Caco-2 (cell line): ENCODE results near the gene ASCC1. TPM values are rescaled to one million over a fixed set of nuclear protein-coding genes. Genes with fewer than 3 reads are reported as not detected.

Experiments
- BruUV-seq: library from RNA; stranded (reverse); fragments of 400-500 nt; replicated peaks from 2 replicates; lab custom pipeline; 2021; lab: Mats Ljungman, UMichigan
- CTCF ChIA-PET: fragments of 300-600 bp; sonication (Branson Sonifier 250); formaldehyde crosslinking; loops from one replicate; lab custom pipeline; 2022; ENCODE audit warnings: antibody characterized with exemption; lab: Charles Lee
- POLR2A ChIA-PET: fragments of 300-600 bp; sonication (Branson Sonifier 250); formaldehyde crosslinking; loops from one replicate; lab custom pipeline; 2022; ENCODE audit warnings: antibody characterized with exemption; lab: Charles Lee
- DNase-seq, 2 experiments: peaks; one replicate each; pipeline versions ENCODE4 v3.0.0 to v3.0.0-alpha.2; 2020 to 2022
- H3K27me3 ChIP-seq: replicated peaks from 2 replicates; pipeline ENCODE4 v1.6.0; 2011; ENCODE audit warnings: low read length; ENCODE audit not compliant: control insufficient read depth, insufficient read depth
- H3K36me3 ChIP-seq: 2 replicates; pipeline ENCODE4 v1.5.1; 2011; ENCODE audit warnings: low read length; ENCODE audit not compliant: control insufficient read depth, insufficient read depth
- H3K4me1 ChIP-seq: fragments of 250-450 bp; sonication (Bioruptor Pico); 2 replicates; pipeline ENCODE4 v1.5.1; 2020; ENCODE audit warnings: mild to moderate bottlenecking
- H3K4me3 ChIP-seq: 2 replicates; pipeline ENCODE4 v1.5.1; 2011; ENCODE audit warnings: low read depth, mild to moderate bottlenecking, control low read depth, low read length
- H3K9me3 ChIP-seq: fragments of 250-450 bp; sonication (Bioruptor Pico); 2 replicates; pipeline ENCODE4 v1.5.1; 2020; ENCODE audit warnings: mild to moderate bottlenecking, moderate library complexity
- H3K27ac Mint-ChIP-seq: one replicate; pipeline ENCODE4 v1.8.0; 2022; ENCODE audit warnings: mixed read lengths; ENCODE audit not compliant: unreplicated experiment
- H3K27me3 Mint-ChIP-seq: one replicate; pipeline ENCODE4 v1.8.0; 2022; ENCODE audit warnings: mixed read lengths; ENCODE audit not compliant: insufficient read depth, unreplicated experiment
- H3K36me3 Mint-ChIP-seq: one replicate; pipeline ENCODE4 v1.8.0; 2022; ENCODE audit warnings: mild to moderate bottlenecking, mixed read lengths; ENCODE audit not compliant: insufficient read depth, unreplicated experiment
- H3K4me1 Mint-ChIP-seq: one replicate; pipeline ENCODE4 v1.8.0; 2022; ENCODE audit warnings: low read depth, mixed read lengths; ENCODE audit not compliant: unreplicated experiment
- H3K4me3 Mint-ChIP-seq: one replicate; pipeline ENCODE4 v1.8.0; 2022; ENCODE audit warnings: mild to moderate bottlenecking, moderate library complexity, mixed read lengths; ENCODE audit not compliant: unreplicated experiment
- H3K9me3 Mint-ChIP-seq: one replicate; pipeline ENCODE4 v1.8.0; 2022; ENCODE audit warnings: mixed read lengths; ENCODE audit not compliant: unreplicated experiment
- intact Hi-C: fragments of 100-400 bp; cut with micrococcal nuclease; formaldehyde crosslinking; loops from one replicate; pipeline ENCODE4 v1.10.0; 2022; ENCODE audit not compliant: unreplicated experiment
- total RNA-seq: library from RNA; stranded (reverse); gene quantifications from 2 replicates; pipeline ENCODE4 v1.2.3, GENCODE V29; 2022
- TF ChIP-seq, protein P1 (sequence below), 2 experiments: fragments of 200-600 bp in 1 of 2; IDR thresholded peaks; 1 replicate in 1 of 2; 2 replicates in 1 of 2; pipeline versions ENCODE4 v1.5.1 to v1.8.0; 2011 to 2022; ENCODE audit warnings: antibody characterized with exemption in 1 of 2, control low read depth in 1 of 2, inconsistent platforms in 1 of 2, low read depth in 1 of 2, low read length in 1 of 2, mild to moderate bottlenecking in 1 of 2, moderate library complexity in 1 of 2; ENCODE audit not compliant: insufficient read depth in 1 of 2, severe bottlenecking in 1 of 2, unreplicated experiment in 1 of 2

Gene ASCC1
- total RNA-seq, 1 experiment from 2014 or later, result 73.7 TPM

DNA sequence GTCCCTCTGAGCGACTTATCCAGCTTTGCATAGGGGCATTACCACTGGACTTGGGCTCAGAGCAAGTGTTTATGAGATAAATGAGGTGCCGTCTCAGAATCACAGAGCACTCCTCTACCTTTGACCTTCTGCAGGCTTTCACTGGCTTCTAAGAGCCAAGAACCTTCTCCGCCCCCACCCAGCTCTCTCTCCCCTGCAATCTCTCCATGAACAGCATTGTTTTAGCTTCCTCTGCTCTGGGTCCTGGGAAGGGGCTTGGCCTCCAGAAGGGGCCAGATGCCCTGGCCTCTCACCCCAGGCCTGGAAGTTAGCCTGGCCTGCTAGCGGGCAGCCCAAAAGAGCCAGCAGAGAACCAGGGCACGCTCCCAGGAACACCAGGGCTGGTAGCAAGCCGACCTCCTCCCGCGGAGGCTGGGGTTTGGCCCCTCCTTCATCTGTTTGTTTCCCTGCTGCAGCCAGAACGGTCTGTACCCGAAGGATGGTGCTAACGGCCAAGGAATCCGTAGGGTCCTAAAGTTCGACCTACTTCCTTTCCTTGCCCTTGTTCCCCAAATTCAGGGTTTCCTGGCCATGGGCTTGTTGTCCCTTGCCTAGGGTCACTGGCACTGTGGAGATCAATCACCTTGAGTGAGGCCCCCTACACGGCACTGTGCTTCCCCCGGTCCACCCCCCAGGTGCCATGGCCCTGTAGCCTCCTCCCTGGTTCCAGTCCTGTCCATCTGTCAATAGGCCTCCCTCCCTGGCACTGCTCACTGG lies 38.9 kb upstream of the ASCC1 start:
- DNase-seq, result peak; percentile 54 to 59
- ChIA-PET POLR2A (interaction anchor here (0.6 to 1.0 kb wide), 5 partner anchors 10 to 39 kb away, joined by 3 to 7 read pairs (median 4); partner anchors contain the start of genes ANAPC16, ASCC1 and DDIT4), CTCF (interaction anchor here (0.6 to 1.1 kb wide), 5 partner anchors 12 to 423 kb away, joined by 3 to 7 read pairs (median 3); no protein-coding TSS in a partner anchor)
- BruUV-seq, result no TSS peak
- Mint-ChIP-seq H3K9me3 (no peaks in the 10 kb centered on the region), H3K27me3 (no peaks in the 10 kb centered on the region), H3K4me1 (peaks cover 23% of the 10 kb centered on the region), H3K4me3 (no peak overlapping the region), H3K27ac (peak overlapping the region; percentile 87), H3K36me3 (peaks cover under 1% of the 10 kb centered on the region)
- TF ChIP-seq, protein P1, sequence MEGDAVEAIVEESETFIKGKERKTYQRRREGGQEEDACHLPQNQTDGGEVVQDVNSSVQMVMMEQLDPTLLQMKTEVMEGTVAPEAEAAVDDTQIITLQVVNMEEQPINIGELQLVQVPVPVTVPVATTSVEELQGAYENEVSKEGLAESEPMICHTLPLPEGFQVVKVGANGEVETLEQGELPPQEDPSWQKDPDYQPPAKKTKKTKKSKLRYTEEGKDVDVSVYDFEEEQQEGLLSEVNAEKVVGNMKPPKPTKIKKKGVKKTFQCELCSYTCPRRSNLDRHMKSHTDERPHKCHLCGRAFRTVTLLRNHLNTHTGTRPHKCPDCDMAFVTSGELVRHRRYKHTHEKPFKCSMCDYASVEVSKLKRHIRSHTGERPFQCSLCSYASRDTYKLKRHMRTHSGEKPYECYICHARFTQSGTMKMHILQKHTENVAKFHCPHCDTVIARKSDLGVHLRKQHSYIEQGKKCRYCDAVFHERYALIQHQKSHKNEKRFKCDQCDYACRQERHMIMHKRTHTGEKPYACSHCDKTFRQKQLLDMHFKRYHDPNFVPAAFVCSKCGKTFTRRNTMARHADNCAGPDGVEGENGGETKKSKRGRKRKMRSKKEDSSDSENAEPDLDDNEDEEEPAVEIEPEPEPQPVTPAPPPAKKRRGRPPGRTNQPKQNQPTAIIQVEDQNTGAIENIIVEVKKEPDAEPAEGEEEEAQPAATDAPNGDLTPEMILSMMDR (IDR thresholded peaks at IDR 0.05; ENCODE audit: insufficient read depth in 1 of 2, low read depth in 1 of 2, low read length in 1 of 2, severe bottlenecking in 1 of 2, unreplicated experiment in 1 of 2), result no peak
- H3K4me1 ChIP-seq, result peaks cover 16% of the 10 kb centered on the region
- no peaks in the 10 kb centered on the region for H3K9me3 ChIP-seq
- H3K27me3 ChIP-seq, result no peaks in the 10 kb centered on the region
- intact Hi-C loops, result no loop called here
- no peak overlapping the region for H3K4me3 ChIP-seq
- H3K36me3 ChIP-seq, result no peaks in the 10 kb centered on the region

DNA sequence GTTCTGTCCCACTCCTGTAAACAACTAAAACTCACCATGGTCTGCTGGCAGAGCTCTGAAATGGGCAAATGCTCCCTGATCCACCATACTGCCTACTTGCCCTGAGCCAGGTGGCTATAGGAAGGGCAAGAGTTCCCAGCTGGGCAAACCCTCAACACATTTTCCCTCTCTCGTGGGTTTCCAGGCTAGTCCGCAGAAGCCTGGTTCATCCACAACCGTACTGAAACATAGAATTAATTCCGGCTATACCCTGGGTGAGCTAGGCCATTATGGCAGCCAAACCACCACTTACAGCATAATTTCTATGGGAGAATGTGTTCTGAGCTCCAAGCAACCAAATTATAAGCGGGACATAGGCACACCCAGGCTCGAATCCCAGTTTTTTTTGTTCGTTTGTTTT lies 37.5 kb upstream of the ASCC1 start:
- Histone ChIP-seq H3K4me1 (peaks cover 12% of the 10 kb centered on the region), H3K4me3 (no peak overlapping the region), H3K27me3 (no peaks in the 10 kb centered on the region), H3K36me3 (no peaks in the 10 kb centered on the region), H3K9me3 (no peaks in the 10 kb centered on the region)
- no peaks in the 10 kb centered on the region for H3K9me3 Mint-ChIP-seq
- H3K4me3 Mint-ChIP-seq, result no peak overlapping the region
- BruUV-seq, result no TSS peak
- H3K36me3 Mint-ChIP-seq, result no peaks in the 10 kb centered on the region
- no peaks in the 10 kb centered on the region for H3K27me3 Mint-ChIP-seq
- ChIA-PET POLR2A (interaction anchor here (0.5 to 0.6 kb wide), 2 partner anchors 67 to 403 kb away, joined by 3 read pairs; partner anchors contain the start of gene PSAP), CTCF (no interaction called here)
- TF ChIP-seq, protein P1 (IDR thresholded peaks at IDR 0.05; ENCODE audit: insufficient read depth in 1 of 2, low read depth in 1 of 2, low read length in 1 of 2, severe bottlenecking in 1 of 2, unreplicated experiment in 1 of 2), result no peak
- H3K27ac Mint-ChIP-seq, result peak overlapping the region; percentile 15
- DNase-seq, result no peak
- peaks cover 11% of the 10 kb centered on the region for H3K4me1 Mint-ChIP-seq
- intact Hi-C loops, result no loop called here

DNA sequence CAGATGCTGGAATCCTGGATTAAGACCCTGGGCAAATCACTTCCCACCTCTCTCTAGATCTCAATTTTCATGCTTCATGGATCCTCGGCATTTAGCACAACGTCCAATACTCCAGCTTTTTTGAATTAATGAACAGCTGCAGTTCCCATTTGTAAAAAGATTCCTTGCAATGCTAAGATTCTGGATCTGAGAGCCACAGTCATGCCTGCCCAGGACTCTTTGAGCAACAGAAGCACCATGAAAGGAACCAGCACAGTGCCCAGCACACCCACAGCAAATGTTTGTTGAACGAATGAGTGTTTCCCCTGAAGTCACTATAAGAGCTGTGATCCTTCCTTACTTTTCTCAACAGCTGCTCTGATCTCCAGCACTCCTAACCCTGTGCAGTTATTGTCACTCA lies 36.9 kb upstream of the ASCC1 start:
- no peaks in the 10 kb centered on the region for H3K36me3 ChIP-seq
- Mint-ChIP-seq H3K36me3 (no peaks in the 10 kb centered on the region), H3K27ac (peak overlapping the region; percentile 15), H3K4me1 (peaks cover 8% of the 10 kb centered on the region), H3K27me3 (no peaks in the 10 kb centered on the region), H3K4me3 (no peak overlapping the region), H3K9me3 (no peaks in the 10 kb centered on the region)
- POLR2A ChIA-PET, result interaction anchor here (0.5 kb wide), 2 partner anchors 10 to 68 kb away, joined by 3 to 8 read pairs; no protein-coding TSS in a partner anchor
- BruUV-seq, result no TSS peak
- no peaks in the 10 kb centered on the region for H3K27me3 ChIP-seq
- TF ChIP-seq, protein P1 (IDR thresholded peaks at IDR 0.05; ENCODE audit: insufficient read depth in 1 of 2, low read depth in 1 of 2, low read length in 1 of 2, severe bottlenecking in 1 of 2, unreplicated experiment in 1 of 2), result no peak
- peaks cover 13% of the 10 kb centered on the region for H3K4me1 ChIP-seq
- no peaks in the 10 kb centered on the region for H3K9me3 ChIP-seq
- intact Hi-C loops, result no loop called here
- no peak overlapping the region for H3K4me3 ChIP-seq
- CTCF ChIA-PET, result no interaction called here
- no peak for DNase-seq
